ENCODE results near the gene NLE1.

Gene NLE1

GRCh38 chr17:35095741-35096140, 46.4 kb downstream of the NLE1 start:
- TF ChIP-seq FOXP2 (optimal IDR thresholded peaks at IDR 0.05; ENCODE audit: borderline replicate concordance, extremely low read depth, extremely low read length, insufficient read depth) (no peak), TAF1 (IDR thresholded peaks at IDR 0.05; ENCODE audit: borderline replicate concordance, insufficient read depth, low read length) (no peak), POLR2AphosphoS5 (IDR thresholded peaks at IDR 0.05; ENCODE audit: low read depth, low read length) (no peak), SIN3A (IDR thresholded peaks at IDR 0.05; ENCODE audit: borderline replicate concordance, insufficient read depth, low read length) (no peak), REST (IDR thresholded peaks at IDR 0.05; ENCODE audit: insufficient read depth in 1 of 2, low read depth in 2 of 2, low read length in 2 of 2) (no peak)

DNA sequence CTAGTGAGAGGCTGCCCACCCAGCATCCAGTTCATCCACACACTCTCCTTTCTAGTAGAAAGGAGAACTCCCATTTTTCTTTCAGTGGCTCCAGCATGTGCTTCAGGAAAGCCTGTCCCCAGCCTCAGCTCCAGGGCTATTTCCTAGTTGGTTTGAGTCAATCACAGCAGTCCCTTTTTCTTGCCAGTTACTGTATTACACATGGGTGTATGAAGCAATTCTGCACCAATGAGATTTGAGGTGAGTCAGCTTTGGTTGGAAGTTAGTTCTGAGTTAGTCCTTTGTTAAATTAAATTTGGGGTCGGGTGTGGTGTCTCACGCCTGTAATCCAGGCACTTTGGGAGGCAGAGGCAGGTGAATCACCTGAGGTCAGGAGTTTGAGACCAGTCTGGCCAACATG, 47.2 kb downstream of the NLE1 start:
- TF ChIP-seq FOXP2 (optimal IDR thresholded peaks at IDR 0.05; ENCODE audit: borderline replicate concordance, extremely low read depth, extremely low read length, insufficient read depth) (no peak), SIN3A (IDR thresholded peaks at IDR 0.05; ENCODE audit: borderline replicate concordance, insufficient read depth, low read length) (no peak), POLR2AphosphoS5 (IDR thresholded peaks at IDR 0.05; ENCODE audit: low read depth, low read length) (no peak), REST (IDR thresholded peaks at IDR 0.05; ENCODE audit: insufficient read depth in 1 of 2, low read depth in 2 of 2, low read length in 2 of 2) (no peak), TAF1 (IDR thresholded peaks at IDR 0.05; ENCODE audit: borderline replicate concordance, insufficient read depth, low read length) (no peak)

DNA sequence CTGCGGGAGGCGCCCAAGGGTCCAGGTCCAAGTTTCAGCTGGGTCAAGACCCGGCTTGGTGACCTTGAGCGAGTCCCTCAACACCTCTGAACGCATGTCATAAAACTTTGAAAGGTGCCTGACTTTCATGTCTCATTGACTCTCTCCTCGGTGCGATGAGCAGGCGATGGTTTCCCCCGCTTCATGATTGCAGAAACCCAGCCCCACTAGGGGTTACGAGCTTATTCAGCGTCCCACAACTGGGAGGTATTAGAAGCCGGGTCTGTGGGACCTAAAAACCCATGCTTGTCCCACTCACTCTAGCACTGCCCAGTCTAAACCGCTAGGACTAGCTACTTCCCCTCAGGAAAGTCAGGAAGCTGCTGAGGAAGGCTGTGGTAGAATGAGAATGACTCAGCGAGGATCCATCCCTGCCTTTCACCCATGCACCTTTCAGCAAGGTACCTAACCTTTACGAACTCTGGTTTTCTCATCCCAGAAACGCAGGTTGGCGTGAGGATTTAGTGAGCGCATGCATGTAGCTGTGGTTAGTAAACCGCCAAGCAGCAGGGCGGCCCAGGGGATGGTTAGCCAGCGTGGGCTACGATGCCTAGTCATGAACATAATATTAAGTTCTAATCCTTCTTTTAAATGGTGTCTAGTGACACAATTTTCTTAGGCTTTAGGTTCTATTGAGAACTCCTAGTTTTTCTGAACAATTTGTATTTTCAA, 52.4 kb downstream of the NLE1 start:
- TF ChIP-seq POLR2AphosphoS5 (IDR thresholded peaks at IDR 0.05; ENCODE audit: low read depth, low read length) (peak; percentile 51; the same call in 1 of the 2 replicates), REST (IDR thresholded peaks at IDR 0.05; ENCODE audit: insufficient read depth in 1 of 2, low read depth in 2 of 2, low read length in 2 of 2) (peak in 1 of 2 experiments; percentile 19; a peak in 1 of 4 replicates), SIN3A (IDR thresholded peaks at IDR 0.05; ENCODE audit: borderline replicate concordance, insufficient read depth, low read length) (no peak), FOXP2 (optimal IDR thresholded peaks at IDR 0.05; ENCODE audit: borderline replicate concordance, extremely low read depth, extremely low read length, insufficient read depth) (no peak), TAF1 (IDR thresholded peaks at IDR 0.05; ENCODE audit: borderline replicate concordance, insufficient read depth, low read length) (no peak)

GRCh38 chr17:35088881-35089585, 53.1 kb downstream of the NLE1 start:
- TF ChIP-seq POLR2AphosphoS5 (IDR thresholded peaks at IDR 0.05; ENCODE audit: low read depth, low read length) (0 out of 2 replicates have a peak, but pooled peaks have one; percentile 16), TAF1 (IDR thresholded peaks at IDR 0.05; ENCODE audit: borderline replicate concordance, insufficient read depth, low read length) (0 out of 2 replicates have a peak, but pooled peaks have one; percentile 36), REST (IDR thresholded peaks at IDR 0.05; ENCODE audit: insufficient read depth in 1 of 2, low read depth in 2 of 2, low read length in 2 of 2) (no peak), SIN3A (IDR thresholded peaks at IDR 0.05; ENCODE audit: borderline replicate concordance, insufficient read depth, low read length) (no peak; the same call in 1 of the 2 replicates), FOXP2 (optimal IDR thresholded peaks at IDR 0.05; ENCODE audit: borderline replicate concordance, extremely low read depth, extremely low read length, insufficient read depth) (peak; percentile 7)
